C4-2B (cell line): ENCODE results near the gene GPR137B.

Experiments used
- H3K27ac ChIP-seq: fragments of 450-650 bp; 2 replicates; pipeline ENCODE4 v1.5.1; 2017
- CTCF ChIP-seq: fragments of 450-650 bp; conservative IDR thresholded peaks from 2 replicates; pipeline ENCODE4 v1.5.1; 2017; ENCODE audit warnings: mild to moderate bottlenecking
- ZFX ChIP-seq: fragments of 450-650 bp; IDR thresholded peaks from 2 replicates; pipeline ENCODE4 v1.6.1; 2017

GPR137B gene

GRCh38 chr1:236150311-236150955 is 8.1 kb downstream of the GPR137B start:
- TF ChIP-seq CTCF = no peak
- no peak for TF ChIP-seq ZFX
- H3K27ac ChIP-seq = no peak overlapping the region

- no peak overlapping the region for H3K27ac ChIP-seq
- TF ChIP-seq ZFX (no peak), CTCF (no peak)
Observed at GRCh38 chr1:236150986-236151385, 8.6 kb downstream of the GPR137B start.

- no peak overlapping the region for H3K27ac ChIP-seq
Observed at GRCh38 chr1:236151739-236152424, 9.5 kb downstream of the GPR137B start.

GRCh38 chr1:236154126-236154525 is 11.8 kb downstream of the GPR137B start:
- no peak for TF ChIP-seq CTCF
- no peak for TF ChIP-seq ZFX
- no peak overlapping the region for H3K27ac ChIP-seq

More at GRCh38 chr1:236151739-236152424, 9.5 kb downstream of the GPR137B start:
- TF ChIP-seq CTCF (no peak), ZFX (no peak)

- no peak for TF ChIP-seq ZFX
- TF ChIP-seq CTCF = no peak
- H3K27ac ChIP-seq = no peak overlapping the region
Observed at GRCh38 chr1:236154671-236155398, 12.5 kb downstream of the GPR137B start.

- H3K27ac ChIP-seq = no peak overlapping the region
- TF ChIP-seq CTCF (no peak), ZFX (no peak)
Observed at GRCh38 chr1:236155399-236155767, 13.0 kb downstream of the GPR137B start.
